Measurements from ENCODE around the gene KBTBD12.

- TF ChIP-seq EZH2 (IDR thresholded peaks at IDR 0.05) (no peak), ZBTB33 (IDR thresholded peaks at IDR 0.05; ENCODE audit: extremely low read depth, insufficient replicate concordance, low read length) (no peak), ELF1 (IDR thresholded peaks at IDR 0.05; ENCODE audit: borderline replicate concordance, low read depth) (no peak), ZNF274 (IDR thresholded peaks at IDR 0.05; ENCODE audit: low read depth, low read length) (no peak), REST (IDR thresholded peaks at IDR 0.05; ENCODE audit: low read depth) (no peak), JUND (IDR thresholded peaks at IDR 0.05) (no peak)
- TF ChIP-seq, protein P1, sequence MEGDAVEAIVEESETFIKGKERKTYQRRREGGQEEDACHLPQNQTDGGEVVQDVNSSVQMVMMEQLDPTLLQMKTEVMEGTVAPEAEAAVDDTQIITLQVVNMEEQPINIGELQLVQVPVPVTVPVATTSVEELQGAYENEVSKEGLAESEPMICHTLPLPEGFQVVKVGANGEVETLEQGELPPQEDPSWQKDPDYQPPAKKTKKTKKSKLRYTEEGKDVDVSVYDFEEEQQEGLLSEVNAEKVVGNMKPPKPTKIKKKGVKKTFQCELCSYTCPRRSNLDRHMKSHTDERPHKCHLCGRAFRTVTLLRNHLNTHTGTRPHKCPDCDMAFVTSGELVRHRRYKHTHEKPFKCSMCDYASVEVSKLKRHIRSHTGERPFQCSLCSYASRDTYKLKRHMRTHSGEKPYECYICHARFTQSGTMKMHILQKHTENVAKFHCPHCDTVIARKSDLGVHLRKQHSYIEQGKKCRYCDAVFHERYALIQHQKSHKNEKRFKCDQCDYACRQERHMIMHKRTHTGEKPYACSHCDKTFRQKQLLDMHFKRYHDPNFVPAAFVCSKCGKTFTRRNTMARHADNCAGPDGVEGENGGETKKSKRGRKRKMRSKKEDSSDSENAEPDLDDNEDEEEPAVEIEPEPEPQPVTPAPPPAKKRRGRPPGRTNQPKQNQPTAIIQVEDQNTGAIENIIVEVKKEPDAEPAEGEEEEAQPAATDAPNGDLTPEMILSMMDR (IDR thresholded peaks at IDR 0.05 in 2 of 3, conservative IDR thresholded peaks at IDR 0.05 in 1 of 3; ENCODE audit: borderline replicate concordance in 1 of 3, insufficient read depth in 1 of 3, low read depth in 2 of 3, low read length in 2 of 3): no peak
These were observed 82.0 kb downstream of the KBTBD12 start for GRCh38 chr3:127997016-127997415.

Data from HCT116 (cell line).